Measurements from ENCODE around the gene CSNK2B. TPM values are rescaled to one million over a fixed set of nuclear protein-coding genes. Genes with fewer than 3 reads are reported as not detected.

The CSNK2B gene
- total RNA-seq (2022; extraction: Qiagen RNA extraction), result 165 to 180 TPM (median 171 TPM) in 5 replicates

DNA sequence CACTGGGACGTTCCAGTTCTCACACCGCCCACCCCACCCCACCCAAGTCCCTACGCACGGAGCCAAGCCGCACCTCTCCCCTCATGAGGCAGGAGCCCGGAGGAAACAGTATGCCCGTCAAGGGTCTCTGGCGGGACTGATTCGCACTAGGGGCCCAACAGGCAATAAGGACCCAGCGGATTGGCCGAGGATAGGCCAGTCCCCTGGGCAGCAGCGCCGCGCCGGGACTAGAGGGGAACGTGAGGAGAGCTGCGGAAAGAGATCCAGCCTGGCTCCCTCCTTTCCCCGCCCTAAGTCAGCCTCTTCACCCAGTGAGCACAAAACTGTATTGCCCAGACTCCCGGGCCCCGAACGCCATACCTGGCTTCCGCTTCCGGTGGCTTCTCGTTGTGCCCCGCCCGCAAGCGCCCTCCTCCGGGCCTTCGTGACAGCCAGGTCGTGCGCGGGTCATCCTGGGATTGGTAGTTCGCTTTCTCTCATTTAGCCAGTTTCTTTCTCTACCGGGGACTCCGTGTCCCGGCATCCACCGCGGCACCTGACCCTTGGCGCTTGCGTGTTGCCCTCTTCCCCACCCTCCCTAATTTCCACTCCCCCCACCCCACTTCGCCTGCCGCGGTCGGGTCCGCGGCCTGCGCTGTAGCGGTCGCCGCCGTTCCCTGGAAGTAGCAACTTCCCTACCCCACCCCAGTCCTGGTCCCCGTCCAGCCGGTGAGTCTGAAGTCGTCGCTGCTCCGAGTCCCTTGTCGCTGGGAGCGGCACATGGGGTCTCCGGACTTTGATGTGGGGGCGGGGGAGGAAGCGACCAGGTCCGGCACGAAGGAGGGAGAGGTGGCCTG, at the start of gene CSNK2B:
TSS of gene CSNK2B (plus strand) at position 580 of the 836 bp plus-strand sequence. CDS start 752 bp downstream, outside the sequence.

GRCh38 chr6:31620586-31621319, 45.1 kb upstream of the CSNK2B start, which contains the start of gene PRRC2A:
Gene PRRC2A, plus strand, starts transcription at chr6:31620715. Its CDS starts 2,075 bp downstream, at chr6:31622790.

GRCh38 chr6:31655349-31656237, 10.3 kb upstream of the CSNK2B start, which contains the start of gene APOM:
Gene APOM, plus strand, starts transcription at chr6:31655894. Its CDS starts 73 bp downstream, at chr6:31655967.

DNA sequence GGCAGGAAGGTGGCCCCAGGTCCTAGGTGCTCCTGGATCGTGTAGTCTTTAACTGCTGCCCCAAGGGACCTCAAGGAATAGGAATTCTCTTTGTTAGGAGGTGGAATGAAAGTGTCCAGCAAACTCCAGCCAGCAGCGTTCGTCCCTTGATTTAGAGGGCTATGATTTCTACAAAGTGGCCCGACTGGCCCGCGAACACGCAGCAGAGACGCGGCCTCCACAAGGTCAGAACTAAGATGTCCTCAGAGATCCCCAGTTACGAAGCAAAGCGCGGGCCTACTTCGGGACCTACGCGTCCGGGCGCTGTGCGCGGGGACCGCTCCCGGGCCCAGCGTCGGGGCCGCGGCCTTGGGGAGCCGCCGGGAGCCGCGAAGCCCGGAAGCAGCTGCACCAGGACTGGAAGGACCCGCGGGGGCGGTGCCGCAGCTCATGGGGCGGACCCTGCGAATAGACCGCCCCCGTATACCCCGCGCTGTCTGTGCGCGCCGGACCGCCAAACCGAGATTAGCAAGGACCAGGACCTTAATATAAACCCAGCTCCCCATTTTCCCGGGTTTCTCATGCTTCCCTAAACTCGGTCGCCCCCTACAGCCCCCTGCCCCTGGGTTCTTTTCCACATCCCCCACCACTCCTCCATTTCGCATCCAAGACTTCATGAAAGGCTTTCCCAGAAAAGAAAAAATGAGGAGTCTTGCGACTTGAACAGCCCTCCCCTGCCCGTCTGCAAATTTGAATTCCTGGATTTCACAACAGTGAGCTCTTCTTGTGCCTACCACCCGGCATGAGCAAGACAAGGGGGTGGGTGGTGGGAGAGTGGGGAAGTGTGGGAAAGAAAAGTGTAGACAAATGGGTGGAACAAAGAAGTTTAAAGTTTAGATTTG, 5.3 kb upstream of the CSNK2B start, which contains the start of gene C6orf47:
TSS of gene C6orf47 (minus strand) at position 398 of the 881 bp plus-strand sequence. CDS start 831 bp downstream, outside the sequence.

GRCh38 chr6:31664790-31665500, 935 bp upstream of the CSNK2B start, which contains the start of gene GPANK1:
Gene GPANK1, minus strand, starts transcription at chr6:31664997. Its CDS starts 519 bp downstream, at chr6:31664478.

GRCh38 chr6:31669676-31670075, 3.8 kb downstream of the CSNK2B start, which contains the start of gene LY6G5B:
Gene LY6G5B, plus strand, starts transcription at chr6:31669976. Its CDS starts 975 bp downstream, at chr6:31670951.

DNA sequence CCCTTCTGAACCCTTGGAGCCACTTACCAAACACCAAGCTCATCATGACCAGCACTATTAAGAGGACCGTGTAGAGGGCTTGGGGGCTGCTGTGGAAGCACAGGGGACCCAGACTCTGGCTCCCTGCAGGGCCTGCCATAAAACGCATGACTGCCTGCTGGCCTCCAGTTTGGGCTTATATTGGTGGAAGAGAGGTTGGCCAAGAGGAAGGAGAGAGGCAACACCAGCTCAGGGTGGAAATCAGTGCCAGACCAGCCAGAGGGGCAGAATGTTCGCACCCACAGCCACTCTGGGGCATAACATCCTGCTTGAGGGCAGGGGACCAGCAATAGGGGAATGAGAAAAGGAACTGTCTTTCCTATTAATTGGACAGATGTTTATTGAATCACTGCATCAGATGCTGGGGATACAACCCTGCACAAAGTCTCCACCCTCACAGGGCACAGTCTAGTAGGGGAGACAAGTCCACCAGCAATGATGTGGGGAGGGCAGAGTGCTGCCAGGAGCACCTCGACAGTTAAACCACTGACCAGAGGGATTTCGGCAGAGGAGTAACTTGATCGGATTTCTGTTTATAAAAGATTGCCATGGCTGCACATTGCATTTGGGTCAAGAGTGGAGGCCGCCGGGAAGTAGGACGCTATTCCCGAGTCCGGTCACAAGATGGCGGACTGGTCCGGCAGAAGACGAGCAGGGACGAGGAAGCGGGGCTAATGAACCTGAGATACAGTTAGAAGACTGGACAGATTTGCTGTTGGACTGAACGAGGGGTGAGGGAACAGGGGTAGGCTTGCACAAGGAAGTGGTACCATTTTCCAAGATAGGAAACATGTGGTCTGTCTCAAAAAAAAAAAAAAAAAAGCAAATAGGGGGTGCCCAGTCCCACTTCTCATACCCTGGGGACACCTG, 14.6 kb downstream of the CSNK2B start, which contains the start of gene LY6G5C:
TSS of gene LY6G5C (minus strand) at position 842 of the 909 bp plus-strand sequence. CDS start at position 148, 694 bp downstream.

GRCh38 chr6:31702819-31703716, 37.2 kb downstream of the CSNK2B start, which contains the start of gene ABHD16A:
Gene ABHD16A, minus strand, starts transcription at chr6:31703324. Its CDS starts 43 bp downstream, at chr6:31703281.

GRCh38 chr6:31706599-31706998, 40.7 kb downstream of the CSNK2B start, which contains the start of gene LY6G6F:
Gene LY6G6F, plus strand, starts transcription at chr6:31706866. Its CDS starts 41 bp downstream, at chr6:31706907.

GRCh38 chr6:31715022-31715958, 49.4 kb downstream of the CSNK2B start, which contains the start of gene LY6G6D:
Gene LY6G6D, plus strand, starts transcription at chr6:31715348. Its CDS starts 8 bp downstream, at chr6:31715356.

Other genes starting within 250 kb of the CSNK2B start
- 5.3 to 7.8 TPM (median 7.0 TPM) in 5 replicates for gene MICB, start 167.9 kb upstream of the CSNK2B start, total RNA-seq (2022; extraction: Qiagen RNA extraction)
- not detected in 5 replicates for gene MCCD1, start 137.1 kb upstream of the CSNK2B start, total RNA-seq (2022; extraction: Qiagen RNA extraction)
- gene DDX39B, start 124.1 kb upstream of the CSNK2B start, total RNA-seq (2022; extraction: Qiagen RNA extraction), result 267 to 386 TPM (median 346 TPM) in 5 replicates
- 0.42 to 0.88 TPM (median 0.78 TPM) in 5 replicates for gene ATP6V1G2, start 119.5 kb upstream of the CSNK2B start, total RNA-seq (2022; extraction: Qiagen RNA extraction)
- gene NFKBIL1, start 118.5 kb upstream of the CSNK2B start, total RNA-seq (2022; extraction: Qiagen RNA extraction), result 8.9 to 13.0 TPM (median 12.2 TPM) in 5 replicates
- 0.06 to 0.21 TPM (median 0.12 TPM) in 4 of 5 replicates, not detected in the other for gene LTA, start 93.8 kb upstream of the CSNK2B start, total RNA-seq (2022; extraction: Qiagen RNA extraction)
- 0.06 TPM in 1 of 5 replicates, not detected in the others for gene TNF, start 90.5 kb upstream of the CSNK2B start, total RNA-seq (2022; extraction: Qiagen RNA extraction)
- 0.20 to 0.46 TPM (median 0.32 TPM) in 5 replicates for gene LTB, start 83.7 kb upstream of the CSNK2B start, total RNA-seq (2022; extraction: Qiagen RNA extraction)
- 0.11 TPM in 1 of 5 replicates, not detected in the others for gene LST1, start 79.8 kb upstream of the CSNK2B start, total RNA-seq (2022; extraction: Qiagen RNA extraction)
- not detected in 5 replicates for gene NCR3, start 73.1 kb upstream of the CSNK2B start, total RNA-seq (2022; extraction: Qiagen RNA extraction)
- gene AIF1, start 50.8 kb upstream of the CSNK2B start, total RNA-seq (2022; extraction: Qiagen RNA extraction), result not detected in 5 replicates
- 60.5 to 88.7 TPM (median 87.7 TPM) in 5 replicates for gene PRRC2A, start 45.4 kb upstream of the CSNK2B start, total RNA-seq (2022; extraction: Qiagen RNA extraction)
- gene BAG6, start 13.4 kb upstream of the CSNK2B start, total RNA-seq (2022; extraction: Qiagen RNA extraction), result 106 to 143 TPM (median 140 TPM) in 5 replicates
- gene APOM, start 10.2 kb upstream of the CSNK2B start, total RNA-seq (2022; extraction: Qiagen RNA extraction), result 2.7 to 3.8 TPM (median 3.3 TPM) in 5 replicates
- 11.3 to 13.3 TPM (median 12.8 TPM) in 5 replicates for gene C6orf47, start 5.3 kb upstream of the CSNK2B start, total RNA-seq (2022; extraction: Qiagen RNA extraction)
- gene GPANK1, start 1.1 kb upstream of the CSNK2B start, total RNA-seq (2022; extraction: Qiagen RNA extraction), result 8.9 to 12.1 TPM (median 11.6 TPM) in 5 replicates
- gene LY6G5B, start 3.9 kb downstream of the CSNK2B start, total RNA-seq (2022; extraction: Qiagen RNA extraction), result 2.7 to 4.4 TPM (median 4.0 TPM) in 5 replicates
- 0.82 to 1.8 TPM (median 1.4 TPM) in 5 replicates for gene LY6G5C, start 15.0 kb downstream of the CSNK2B start, total RNA-seq (2022; extraction: Qiagen RNA extraction)
- 13.2 to 16.4 TPM (median 15.7 TPM) in 5 replicates for gene ABHD16A, start 37.2 kb downstream of the CSNK2B start, total RNA-seq (2022; extraction: Qiagen RNA extraction)
- gene LY6G6F, start 40.8 kb downstream of the CSNK2B start, total RNA-seq (2022; extraction: Qiagen RNA extraction), result not detected in 5 replicates
- not detected in 5 replicates for gene LY6G6D, start 49.3 kb downstream of the CSNK2B start, total RNA-seq (2022; extraction: Qiagen RNA extraction)
- gene LY6G6C, start 55.7 kb downstream of the CSNK2B start, total RNA-seq (2022; extraction: Qiagen RNA extraction), result 0.08 to 0.12 TPM in 2 of 5 replicates, not detected in the others
- gene MPIG6B, start 57.3 kb downstream of the CSNK2B start, total RNA-seq (2022; extraction: Qiagen RNA extraction), result not detected in 5 replicates
- gene DDAH2, start 63.2 kb downstream of the CSNK2B start, total RNA-seq (2022; extraction: Qiagen RNA extraction), result 24.9 to 30.6 TPM (median 28.7 TPM) in 5 replicates
- gene CLIC1, start 70.5 kb downstream of the CSNK2B start, total RNA-seq (2022; extraction: Qiagen RNA extraction), result 438 to 455 TPM (median 449 TPM) in 5 replicates
- 8.4 to 14.3 TPM (median 14.1 TPM) in 5 replicates for gene MSH5, start 73.9 kb downstream of the CSNK2B start, total RNA-seq (2022; extraction: Qiagen RNA extraction)
- 2.1 to 3.7 TPM (median 3.5 TPM) in 5 replicates for gene SAPCD1, start 96.6 kb downstream of the CSNK2B start, total RNA-seq (2022; extraction: Qiagen RNA extraction)
- 0.94 to 1.9 TPM (median 1.7 TPM) in 5 replicates for gene VWA7, start 111.2 kb downstream of the CSNK2B start, total RNA-seq (2022; extraction: Qiagen RNA extraction)
- gene VARS1, start 129.7 kb downstream of the CSNK2B start, total RNA-seq (2022; extraction: Qiagen RNA extraction), result 39.7 to 58.5 TPM (median 57.1 TPM) in 5 replicates
- gene LSM2, start 140.9 kb downstream of the CSNK2B start, total RNA-seq (2022; extraction: Qiagen RNA extraction), result 47.5 to 56.4 TPM (median 52.4 TPM) in 5 replicates
- 1.1 to 1.8 TPM (median 1.7 TPM) in 5 replicates for gene HSPA1L, start 149.2 kb downstream of the CSNK2B start, total RNA-seq (2022; extraction: Qiagen RNA extraction)
- gene HSPA1A, start 149.5 kb downstream of the CSNK2B start, total RNA-seq (2022; extraction: Qiagen RNA extraction), result 104 to 243 TPM (median 196 TPM) in 5 replicates
- 73.0 to 177 TPM (median 144 TPM) in 5 replicates for gene HSPA1B, start 161.7 kb downstream of the CSNK2B start, total RNA-seq (2022; extraction: Qiagen RNA extraction)
- 22.0 to 34.1 TPM (median 28.7 TPM) in 5 replicates for gene NEU1, start 196.7 kb downstream of the CSNK2B start, total RNA-seq (2022; extraction: Qiagen RNA extraction)
- gene SLC44A4, start 212.9 kb downstream of the CSNK2B start, total RNA-seq (2022; extraction: Qiagen RNA extraction), result 0.04 to 0.06 TPM in 2 of 5 replicates, not detected in the others
- 18.2 to 30.9 TPM (median 28.3 TPM) in 5 replicates for gene EHMT2, start 231.6 kb downstream of the CSNK2B start, total RNA-seq (2022; extraction: Qiagen RNA extraction)
- 2.9 to 4.4 TPM (median 3.9 TPM) in 5 replicates for gene ZBTB12, start 236.0 kb downstream of the CSNK2B start, total RNA-seq (2022; extraction: Qiagen RNA extraction)